ENCODE data around the gene PRKCB.

The PRKCB gene

GRCh38 chr16:23934610-23935236, 98.9 kb downstream of the PRKCB start:
- intact Hi-C loops (cut with micrococcal nuclease): no loop called here
- H3K4me3 Mint-ChIP-seq: no peak overlapping the region

GRCh38 chr16:23940111-23940510, 104.3 kb downstream of the PRKCB start:
- no peaks in the 10 kb centered on the region for H3K36me3 Mint-ChIP-seq (ENCODE audit: low read depth)
- H3K9me3 Mint-ChIP-seq: no peaks in the 10 kb centered on the region
- no peaks in the 10 kb centered on the region for H3K27me3 Mint-ChIP-seq
- intact Hi-C loops (cut with micrococcal nuclease): no loop called here
- no peak overlapping the region for H3K4me3 Mint-ChIP-seq
- peaks cover 20% of the 10 kb centered on the region for H3K4me1 Mint-ChIP-seq (ENCODE audit: low read depth)
- H3K27ac Mint-ChIP-seq: no peak overlapping the region

More at GRCh38 chr16:23934610-23935236, 98.9 kb downstream of the PRKCB start:
- no peaks in the 10 kb centered on the region for H3K27me3 Mint-ChIP-seq
- peaks cover 8% of the 10 kb centered on the region for H3K36me3 Mint-ChIP-seq (ENCODE audit: low read depth)
- H3K9me3 Mint-ChIP-seq: peaks cover 11% of the 10 kb centered on the region
- H3K4me1 Mint-ChIP-seq (ENCODE audit: low read depth): peaks cover 22% of the 10 kb centered on the region
- H3K27ac Mint-ChIP-seq: no peak overlapping the region

- H3K27me3 Mint-ChIP-seq: no peaks in the 10 kb centered on the region
- H3K9me3 Mint-ChIP-seq: no peaks in the 10 kb centered on the region
- no peaks in the 10 kb centered on the region for H3K36me3 Mint-ChIP-seq (ENCODE audit: low read depth)
- no peak overlapping the region for H3K27ac Mint-ChIP-seq
- no peak overlapping the region for H3K4me3 Mint-ChIP-seq
- intact Hi-C loops (cut with micrococcal nuclease): no loop called here
- peaks cover 22% of the 10 kb centered on the region for H3K4me1 Mint-ChIP-seq (ENCODE audit: low read depth)
Measured at GRCh38 chr16:23941025-23941424, 105.2 kb downstream of the PRKCB start.

GRCh38 chr16:23941963-23942564, 106.3 kb downstream of the PRKCB start:
- no peaks in the 10 kb centered on the region for H3K9me3 Mint-ChIP-seq
- H3K27ac Mint-ChIP-seq: no peak overlapping the region
- H3K27me3 Mint-ChIP-seq: no peaks in the 10 kb centered on the region
- peaks cover 19% of the 10 kb centered on the region for H3K4me1 Mint-ChIP-seq (ENCODE audit: low read depth)
- H3K4me3 Mint-ChIP-seq: no peak overlapping the region
- H3K36me3 Mint-ChIP-seq (ENCODE audit: low read depth): no peaks in the 10 kb centered on the region
- intact Hi-C loops (cut with micrococcal nuclease): no loop called here

GRCh38 chr16:23943604-23944003, 107.8 kb downstream of the PRKCB start:
- no peak overlapping the region for H3K27ac Mint-ChIP-seq
- no peaks in the 10 kb centered on the region for H3K36me3 Mint-ChIP-seq (ENCODE audit: low read depth)
- no peaks in the 10 kb centered on the region for H3K9me3 Mint-ChIP-seq
- H3K4me1 Mint-ChIP-seq (ENCODE audit: low read depth): peaks cover 21% of the 10 kb centered on the region
- no peak overlapping the region for H3K4me3 Mint-ChIP-seq
- H3K27me3 Mint-ChIP-seq: no peaks in the 10 kb centered on the region
- intact Hi-C loops (cut with micrococcal nuclease): no loop called here

GRCh38 chr16:23944381-23944780, 108.6 kb downstream of the PRKCB start:
- Mint-ChIP-seq H3K27me3 (no peaks in the 10 kb centered on the region), H3K9me3 (no peaks in the 10 kb centered on the region), H3K36me3 (ENCODE audit: low read depth) (no peaks in the 10 kb centered on the region), H3K4me3 (no peak overlapping the region), H3K4me1 (ENCODE audit: low read depth) (peaks cover 28% of the 10 kb centered on the region), H3K27ac (no peak overlapping the region)
- intact Hi-C loops (cut with micrococcal nuclease): no loop called here

- H3K36me3 Mint-ChIP-seq (ENCODE audit: low read depth): no peaks in the 10 kb centered on the region
- no peaks in the 10 kb centered on the region for H3K9me3 Mint-ChIP-seq
- H3K27me3 Mint-ChIP-seq: no peaks in the 10 kb centered on the region
- intact Hi-C loops (cut with micrococcal nuclease): no loop called here
- H3K27ac Mint-ChIP-seq: peak overlapping the region; percentile 1
- H3K4me1 Mint-ChIP-seq (ENCODE audit: low read depth): peaks cover 37% of the 10 kb centered on the region
- H3K4me3 Mint-ChIP-seq: no peak overlapping the region
Measured at GRCh38 chr16:23945243-23945642, 109.5 kb downstream of the PRKCB start.

GRCh38 chr16:23947838-23948237, 112.1 kb downstream of the PRKCB start:
- Mint-ChIP-seq H3K4me3 (no peak overlapping the region), H3K4me1 (ENCODE audit: low read depth) (peaks cover 63% of the 10 kb centered on the region), H3K9me3 (no peaks in the 10 kb centered on the region), H3K36me3 (ENCODE audit: low read depth) (no peaks in the 10 kb centered on the region), H3K27me3 (no peaks in the 10 kb centered on the region), H3K27ac (no peak overlapping the region)
- intact Hi-C loops (cut with micrococcal nuclease): no loop called here

GRCh38 chr16:23948949-23949411, 113.2 kb downstream of the PRKCB start:
- no peak overlapping the region for H3K4me3 Mint-ChIP-seq
- H3K9me3 Mint-ChIP-seq: no peaks in the 10 kb centered on the region
- no peak overlapping the region for H3K27ac Mint-ChIP-seq
- H3K27me3 Mint-ChIP-seq: no peaks in the 10 kb centered on the region
- H3K4me1 Mint-ChIP-seq (ENCODE audit: low read depth): peaks cover 69% of the 10 kb centered on the region
- intact Hi-C loops (cut with micrococcal nuclease): no loop called here
- no peaks in the 10 kb centered on the region for H3K36me3 Mint-ChIP-seq (ENCODE audit: low read depth)

- no peaks in the 10 kb centered on the region for H3K9me3 Mint-ChIP-seq
- H3K36me3 Mint-ChIP-seq (ENCODE audit: low read depth): no peaks in the 10 kb centered on the region
- intact Hi-C loops (cut with micrococcal nuclease): loop anchor here (5.0 to 10.0 kb wide), 2 partner anchors 65 to 112 kb away; partner anchors contain the start of gene PRKCB
- no peak overlapping the region for H3K4me3 Mint-ChIP-seq
- peaks cover 66% of the 10 kb centered on the region for H3K4me1 Mint-ChIP-seq (ENCODE audit: low read depth)
- H3K27me3 Mint-ChIP-seq: no peaks in the 10 kb centered on the region
- H3K27ac Mint-ChIP-seq: peak overlapping the region; percentile 57
Measured at GRCh38 chr16:23949630-23950290, 114.0 kb downstream of the PRKCB start.

GRCh38 chr16:23950291-23950894, 114.6 kb downstream of the PRKCB start:
- intact Hi-C loops (cut with micrococcal nuclease): loop anchor here (5.0 to 10.0 kb wide), 2 partner anchors 66 to 113 kb away; partner anchors contain the start of gene PRKCB
- peaks cover 64% of the 10 kb centered on the region for H3K4me1 Mint-ChIP-seq (ENCODE audit: low read depth)
- H3K27me3 Mint-ChIP-seq: no peaks in the 10 kb centered on the region
- H3K4me3 Mint-ChIP-seq: peak overlapping the region; percentile 11
- H3K36me3 Mint-ChIP-seq (ENCODE audit: low read depth): no peaks in the 10 kb centered on the region
- no peaks in the 10 kb centered on the region for H3K9me3 Mint-ChIP-seq
- H3K27ac Mint-ChIP-seq: peak overlapping the region; percentile 57

GRCh38 chr16:23950898-23951297, 115.1 kb downstream of the PRKCB start:
- Mint-ChIP-seq H3K9me3 (no peaks in the 10 kb centered on the region), H3K36me3 (ENCODE audit: low read depth) (no peaks in the 10 kb centered on the region), H3K27ac (peak overlapping the region; percentile 57), H3K4me3 (peak overlapping the region; percentile 11), H3K27me3 (no peaks in the 10 kb centered on the region), H3K4me1 (ENCODE audit: low read depth) (peaks cover 62% of the 10 kb centered on the region)
- intact Hi-C loops (cut with micrococcal nuclease): loop anchor here (5.0 to 10.0 kb wide), 2 partner anchors 66 to 114 kb away; partner anchors contain the start of gene PRKCB

- no peaks in the 10 kb centered on the region for H3K9me3 Mint-ChIP-seq
- intact Hi-C loops (cut with micrococcal nuclease): loop anchor here (5.0 to 10.0 kb wide), 2 partner anchors 68 to 115 kb away; partner anchors contain the start of gene PRKCB
- peak overlapping the region; percentile 68 for H3K27ac Mint-ChIP-seq
- H3K4me1 Mint-ChIP-seq (ENCODE audit: low read depth): peaks cover 63% of the 10 kb centered on the region
- H3K36me3 Mint-ChIP-seq (ENCODE audit: low read depth): no peaks in the 10 kb centered on the region
- no peaks in the 10 kb centered on the region for H3K27me3 Mint-ChIP-seq
- H3K4me3 Mint-ChIP-seq: no peak overlapping the region
Measured at GRCh38 chr16:23952128-23952970, 116.6 kb downstream of the PRKCB start.
